PC-3 (cell line): Measurements from ENCODE around the gene HIGD2A. TPM values are rescaled to one million over a fixed set of nuclear protein-coding genes. Genes with fewer than 3 reads are reported as not detected.
A peak's percentile ranks its signal among the peaks of the same experiment; 100 is the strongest.

Experiments
- ATAC-seq: fragments of 200-7000 bp; cut with Tn5 transposase; 2 replicates; pipeline ENCODE4 v1.9.1; 2020; ENCODE audit warnings: mild to moderate bottlenecking, moderate library complexity
- BruUV-seq: library from RNA; stranded (reverse); fragments of 400-500 nt; replicated peaks from 2 replicates; lab custom pipeline; 2021; lab: Mats Ljungman, UMichigan
- CTCF ChIA-PET: fragments of 300-600 bp; sonication (Branson Sonifier 250); formaldehyde crosslinking; loops from one replicate; lab custom pipeline; 2022; ENCODE audit warnings: antibody characterized with exemption; lab: Charles Lee
- POLR2A ChIA-PET: fragments of 300-600 bp; sonication (Branson Sonifier 250); formaldehyde crosslinking; loops from one replicate; lab custom pipeline; 2022; ENCODE audit warnings: antibody characterized with exemption; ENCODE audit not compliant: unreplicated experiment; lab: Charles Lee
- DNase-seq: peaks from one replicate; pipeline ENCODE4 v3.0.0-alpha.2; 2015
- H2AFZ ChIP-seq: fragments of 300-600 bp; sonication (generic); 2 replicates; pipeline ENCODE4 v1.6.0; 2016; ENCODE audit warnings: antibody characterized with exemption, low read length
- H3F3A ChIP-seq: fragments of 300-600 bp; sonication (generic); one replicate; pipeline ENCODE4 v1.6.0; 2017; ENCODE audit warnings: antibody characterized with exemption, low read length, control low read depth, mild to moderate bottlenecking; ENCODE audit not compliant: unreplicated experiment
- H3K27ac ChIP-seq: fragments of 300-600 bp; sonication (generic); 2 replicates; pipeline ENCODE4 v1.5.1; 2016; ENCODE audit warnings: mild to moderate bottlenecking, low read length
- H3K27me3 ChIP-seq: fragments of 300-600 bp; sonication (generic); 2 replicates; pipeline ENCODE4 v1.6.1; 2016; ENCODE audit warnings: low read length, mixed read lengths
- H3K36me3 ChIP-seq: fragments of 300-600 bp; sonication (generic); 2 replicates; pipeline ENCODE4 v1.6.1; 2016; ENCODE audit warnings: low read depth, mixed run types, low read length, mixed read lengths
- H3K4me1 ChIP-seq: fragments of 300-600 bp; sonication (generic); 2 replicates; pipeline ENCODE4 v1.5.1; 2016; ENCODE audit warnings: low read length; ENCODE audit not compliant: insufficient read depth
- H3K4me2 ChIP-seq: fragments of 300-600 bp; sonication (generic); 2 replicates; pipeline ENCODE4 v1.6.0; 2016; ENCODE audit warnings: low read length
- H3K4me3 ChIP-seq: fragments of 300-600 bp; sonication (generic); 2 replicates; pipeline ENCODE4 v1.5.1; 2016; ENCODE audit warnings: mild to moderate bottlenecking, low read length, mixed read lengths
- H3K79me2 ChIP-seq: fragments of 300-600 bp; sonication (generic); 2 replicates; pipeline ENCODE4 v1.6.1; 2017; ENCODE audit warnings: low read length, mixed read lengths
- H3K9ac ChIP-seq: fragments of 300-600 bp; sonication (generic); 2 replicates; pipeline ENCODE4 v1.6.0; 2016; ENCODE audit warnings: mild to moderate bottlenecking, low read length
- H3K9me2 ChIP-seq: fragments of 300-600 bp; sonication (generic); replicated peaks from 2 replicates; pipeline ENCODE4 v1.6.1; 2016; ENCODE audit warnings: mixed run types, low read length, mixed read lengths
- H3K9me3 ChIP-seq: fragments of 300-600 bp; sonication (generic); 2 replicates; pipeline ENCODE4 v1.6.1; 2016; ENCODE audit warnings: low read length, mixed read lengths
- H4K20me1 ChIP-seq: fragments of 300-600 bp; sonication (generic); 2 replicates; pipeline ENCODE4 v1.6.1; 2016; ENCODE audit warnings: low read length, mixed read lengths
- CTCF ChIP-seq: fragments of 300-600 bp; sonication (generic); conservative IDR thresholded peaks from 2 replicates; pipeline ENCODE4 v1.5.1; 2017; ENCODE audit warnings: antibody characterized with exemption, low read depth, mild to moderate bottlenecking, low read length
- EZH2 ChIP-seq: fragments of 300-600 bp; sonication (generic); IDR thresholded peaks from one replicate; pipeline ENCODE4 v1.6.1; 2017; ENCODE audit warnings: antibody characterized with exemption, mild to moderate bottlenecking, low read length; ENCODE audit not compliant: unreplicated experiment
- EZH2phosphoT487 ChIP-seq: fragments of 300-600 bp; sonication (generic); IDR thresholded peaks from 2 replicates; pipeline ENCODE4 v1.6.1; 2018; ENCODE audit warnings: mild to moderate bottlenecking, antibody characterized with exemption, low read length, borderline replicate concordance
- intact Hi-C: fragments of 100-400 bp; cut with micrococcal nuclease; formaldehyde crosslinking; loops from 2 replicates; pipeline ENCODE4 v1.9.0; 2023
- total RNA-seq: library from RNA; depleted of rRNA; stranded (reverse); fragments of >200 nt; gene quantifications from 2 replicates; pipeline ENCODE4 v1.2.3, GENCODE V29; 2014

Gene HIGD2A
- total RNA-seq, 1 experiment from 2014 or later, result 174 TPM

GRCh38 chr5:176365351-176366231 lies 23.0 kb upstream of the HIGD2A start, which contains the start of gene ARL10:
Gene ARL10, plus strand, starts transcription at chr5:176365487. Its CDS starts 77 bp downstream, at chr5:176365564.
- H3K79me2 ChIP-seq, result peaks cover 9% of the 10 kb centered on the region
- H3K4me2 ChIP-seq, result peak within 1 kb of the TSS; percentile 60
- H3K36me3 ChIP-seq, result no peaks in the 10 kb centered on the region
- no peaks in the 10 kb centered on the region for H4K20me1 ChIP-seq
- peaks cover 6% of the 10 kb centered on the region; the same call in 1 of the 2 replicates for H3K4me1 ChIP-seq
- H3K27ac ChIP-seq, result no peak within 1 kb of the TSS
- intact Hi-C loops, result no loop called here
- peak; percentile 3; the same call in 1 of the 2 replicates for ATAC-seq
- no peaks in the 10 kb centered on the region for H3K27me3 ChIP-seq
- no peak for DNase-seq
- no peak for TF ChIP-seq EZH2
- no peak for TF ChIP-seq CTCF
- TF ChIP-seq EZH2phosphoT487, result no peak
- H3F3A ChIP-seq, result no peaks in the 10 kb centered on the region
- POLR2A ChIA-PET, result no interaction called here
- no TSS peak for BruUV-seq
- CTCF ChIA-PET, result no interaction called here
- peak within 1 kb of the TSS; percentile 27; the same call in 1 of the 2 replicates for H3K4me3 ChIP-seq
- no peak within 1 kb of the TSS for H2AFZ ChIP-seq
- no peak within 1 kb of the TSS for H3K9ac ChIP-seq
- no peaks in the 10 kb centered on the region for H3K9me3 ChIP-seq
- H3K9me2 ChIP-seq, result no peaks in the 10 kb centered on the region

DNA sequence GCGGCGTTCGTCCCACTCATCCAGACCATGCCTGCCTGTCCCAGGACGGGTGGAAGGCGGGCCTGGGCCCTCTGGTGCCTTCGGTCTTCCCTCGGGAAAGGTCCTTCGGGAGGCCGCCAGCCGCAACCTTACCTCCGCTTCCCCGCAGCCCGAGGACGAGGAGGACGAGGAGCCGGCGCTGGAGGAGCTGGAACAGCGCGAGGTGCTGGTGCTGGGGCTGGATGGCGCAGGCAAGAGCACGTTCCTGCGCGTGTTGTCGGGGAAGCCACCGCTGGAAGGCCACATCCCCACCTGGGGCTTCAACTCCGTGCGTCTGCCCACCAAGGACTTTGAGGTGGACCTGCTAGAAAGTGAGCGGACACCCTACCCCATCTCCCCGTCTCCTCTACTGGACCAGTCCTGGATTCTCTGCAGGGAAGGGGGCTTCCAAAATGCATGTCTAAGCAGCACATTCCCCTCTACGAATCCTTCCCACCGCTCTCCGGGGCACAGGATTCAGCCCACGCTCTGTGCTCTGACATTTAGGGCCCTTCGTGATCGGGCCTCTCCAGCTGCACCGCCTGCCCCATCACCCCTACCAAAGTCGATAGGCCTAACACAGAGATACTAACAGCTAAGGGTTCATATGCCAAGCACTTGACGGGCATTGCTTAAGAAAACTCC lies 22.2 kb upstream of the HIGD2A start:
- no peaks in the 10 kb centered on the region for H3F3A ChIP-seq
- H4K20me1 ChIP-seq, result no peaks in the 10 kb centered on the region
- ChIA-PET CTCF (no interaction called here), POLR2A (no interaction called here)
- H3K9ac ChIP-seq, result no peak overlapping the region
- no peak overlapping the region for H3K4me2 ChIP-seq
- no peaks in the 10 kb centered on the region for H3K27me3 ChIP-seq
- H3K4me1 ChIP-seq, result peaks cover 6% of the 10 kb centered on the region; the same call in 1 of the 2 replicates
- BruUV-seq, result no TSS peak
- H3K4me3 ChIP-seq, result no peak overlapping the region
- no peaks in the 10 kb centered on the region for H3K9me2 ChIP-seq
- peaks cover 2% of the 10 kb centered on the region for H3K79me2 ChIP-seq
- intact Hi-C loops, result no loop called here
- H2AFZ ChIP-seq, result no peak overlapping the region
- DNase-seq (no peak), ATAC-seq (no peak)
- H3K36me3 ChIP-seq, result no peaks in the 10 kb centered on the region
- H3K27ac ChIP-seq, result no peak overlapping the region
- TF ChIP-seq CTCF, result no peak
- no peak for TF ChIP-seq EZH2phosphoT487
- TF ChIP-seq EZH2, result no peak
- H3K9me3 ChIP-seq, result no peaks in the 10 kb centered on the region
